ENCODE results near the gene TM4SF18.

The TM4SF18 gene

DNA sequence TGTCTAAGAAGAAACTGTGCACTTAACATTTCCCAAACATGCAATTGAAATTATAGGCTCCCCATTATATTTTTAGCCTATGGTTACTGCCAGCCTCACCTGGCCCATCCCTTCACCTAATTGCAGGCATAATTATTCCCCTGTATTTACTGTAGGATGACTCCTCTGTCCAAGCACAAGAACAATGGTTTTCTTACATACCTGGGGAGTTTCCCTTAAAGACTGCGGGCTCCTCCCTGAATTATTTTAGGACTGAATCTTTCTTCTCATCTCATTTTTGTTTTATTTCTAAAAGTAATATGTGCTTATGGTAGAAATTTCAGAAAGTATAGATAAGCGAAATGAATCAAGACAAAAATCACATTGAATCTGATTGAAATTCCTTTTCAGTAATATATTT, 32.6 kb upstream of the TM4SF18 start:
- H3K9ac ChIP-seq (ENCODE audit: insufficient read length, low read depth), result no peak overlapping the region

GRCh38 chr3:149364624-149365023, 31.2 kb upstream of the TM4SF18 start:
- Histone ChIP-seq H3K9ac (ENCODE audit: insufficient read length, low read depth) (no peak overlapping the region), H3K4me3 (ENCODE audit: insufficient read length, low read depth) (no peak overlapping the region), H3K27me3 (ENCODE audit: insufficient read depth, insufficient read length) (no peaks in the 10 kb centered on the region), H3K9me3 (ENCODE audit: insufficient read depth, low read length) (no peaks in the 10 kb centered on the region), H3K4me1 (ENCODE audit: insufficient read depth, insufficient read length) (no peaks in the 10 kb centered on the region), H3K36me3 (ENCODE audit: insufficient read depth, insufficient read length, low read length) (no peaks in the 10 kb centered on the region)
- no peak for TF ChIP-seq ZNF274 (IDR thresholded peaks at IDR 0.05; ENCODE audit: low read depth, low read length)
- no peak for TF ChIP-seq SUZ12 (IDR thresholded peaks at IDR 0.05; ENCODE audit: extremely low read depth, insufficient read depth, insufficient read length)
- no peak for TF ChIP-seq YY1 (IDR thresholded peaks at IDR 0.05; ENCODE audit: insufficient read depth, insufficient read length)
- DNase-seq (ENCODE audit: low read depth, low spot score), result no peak

More for the DNA sequence above, 32.6 kb upstream of the TM4SF18 start:
- H3K9me3 ChIP-seq (ENCODE audit: insufficient read depth, low read length), result no peaks in the 10 kb centered on the region
- no peak for DNase-seq (ENCODE audit: low read depth, low spot score)
- no peak overlapping the region for H3K4me3 ChIP-seq (ENCODE audit: insufficient read length, low read depth)
- H3K27me3 ChIP-seq (ENCODE audit: insufficient read depth, insufficient read length), result no peaks in the 10 kb centered on the region
- H3K36me3 ChIP-seq (ENCODE audit: insufficient read depth, insufficient read length, low read length), result no peaks in the 10 kb centered on the region
- TF ChIP-seq YY1 (IDR thresholded peaks at IDR 0.05; ENCODE audit: insufficient read depth, insufficient read length) (no peak), SUZ12 (IDR thresholded peaks at IDR 0.05; ENCODE audit: extremely low read depth, insufficient read depth, insufficient read length) (no peak), ZNF274 (IDR thresholded peaks at IDR 0.05; ENCODE audit: low read depth, low read length) (no peak)
- no peaks in the 10 kb centered on the region for H3K4me1 ChIP-seq (ENCODE audit: insufficient read depth, insufficient read length)

- TF ChIP-seq YY1 (IDR thresholded peaks at IDR 0.05; ENCODE audit: insufficient read depth, insufficient read length), result no peak
- no peak for TF ChIP-seq SUZ12 (IDR thresholded peaks at IDR 0.05; ENCODE audit: extremely low read depth, insufficient read depth, insufficient read length)
- TF ChIP-seq ZNF274 (IDR thresholded peaks at IDR 0.05; ENCODE audit: low read depth, low read length), result no peak
- Histone ChIP-seq H3K27me3 (ENCODE audit: insufficient read depth, insufficient read length) (no peaks in the 10 kb centered on the region), H3K4me1 (ENCODE audit: insufficient read depth, insufficient read length) (no peaks in the 10 kb centered on the region), H3K9ac (ENCODE audit: insufficient read length, low read depth) (no peak overlapping the region), H3K9me3 (ENCODE audit: insufficient read depth, low read length) (no peaks in the 10 kb centered on the region), H3K36me3 (ENCODE audit: insufficient read depth, insufficient read length, low read length) (no peaks in the 10 kb centered on the region), H3K4me3 (ENCODE audit: insufficient read length, low read depth) (no peak overlapping the region)
- no peak for DNase-seq (ENCODE audit: low read depth, low spot score)
Measured at GRCh38 chr3:149363053-149363452, 29.6 kb upstream of the TM4SF18 start.

DNA sequence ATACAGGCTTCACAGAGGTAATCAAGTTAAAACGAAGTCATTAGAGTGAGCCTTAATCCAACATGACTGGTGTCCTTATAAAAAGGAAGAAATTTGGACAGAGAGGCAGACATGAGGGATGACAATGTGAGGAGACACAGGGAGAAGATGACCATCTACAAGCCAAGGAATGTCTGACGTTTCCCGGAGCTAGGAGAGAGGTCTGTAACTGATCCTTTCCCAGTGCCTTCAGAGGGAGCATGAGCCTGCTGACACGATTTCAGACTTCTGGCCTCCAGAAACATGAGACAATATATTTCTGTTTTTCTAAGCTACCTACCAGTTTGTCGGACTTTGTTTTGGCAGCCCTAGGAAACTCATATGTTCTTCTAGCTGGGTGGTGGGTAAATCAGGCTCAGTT, 28.9 kb upstream of the TM4SF18 start:
- TF ChIP-seq SUZ12 (IDR thresholded peaks at IDR 0.05; ENCODE audit: extremely low read depth, insufficient read depth, insufficient read length), result no peak
- TF ChIP-seq ZNF274 (IDR thresholded peaks at IDR 0.05; ENCODE audit: low read depth, low read length), result no peak
- no peak for TF ChIP-seq YY1 (IDR thresholded peaks at IDR 0.05; ENCODE audit: insufficient read depth, insufficient read length)
- H3K9ac ChIP-seq (ENCODE audit: insufficient read length, low read depth), result no peak overlapping the region
- H3K36me3 ChIP-seq (ENCODE audit: insufficient read depth, insufficient read length, low read length), result no peaks in the 10 kb centered on the region
- no peak overlapping the region for H3K4me3 ChIP-seq (ENCODE audit: insufficient read length, low read depth)
- no peaks in the 10 kb centered on the region for H3K4me1 ChIP-seq (ENCODE audit: insufficient read depth, insufficient read length)
- H3K27me3 ChIP-seq (ENCODE audit: insufficient read depth, insufficient read length), result no peaks in the 10 kb centered on the region
- no peaks in the 10 kb centered on the region for H3K9me3 ChIP-seq (ENCODE audit: insufficient read depth, low read length)
- no peak for DNase-seq (ENCODE audit: low read depth, low spot score)

DNA sequence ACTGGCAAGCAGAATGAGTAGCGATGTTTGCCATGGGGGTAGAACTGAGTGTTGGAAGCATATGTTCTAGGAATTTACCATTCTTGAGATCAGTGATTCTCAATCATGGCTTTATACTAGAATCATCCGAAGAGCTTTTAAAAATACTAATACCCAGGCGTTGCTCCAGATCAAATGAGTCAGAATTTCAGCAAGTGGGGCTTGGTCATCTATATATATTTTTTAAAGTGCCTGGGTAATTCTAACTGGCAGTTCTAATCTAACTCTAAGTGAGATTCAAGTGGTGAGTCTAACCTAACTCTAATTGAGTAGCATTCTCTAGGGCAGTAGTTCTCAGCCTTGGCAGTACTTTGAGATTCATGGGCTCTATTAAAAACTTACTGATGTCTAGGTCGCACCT, 23.2 kb upstream of the TM4SF18 start:
- H3K4me3 ChIP-seq (ENCODE audit: insufficient read length, low read depth), result no peak overlapping the region
- no peaks in the 10 kb centered on the region; the same call in 1 of the 2 replicates for H3K9me3 ChIP-seq (ENCODE audit: insufficient read depth, low read length)
- no peaks in the 10 kb centered on the region for H3K4me1 ChIP-seq (ENCODE audit: insufficient read depth, insufficient read length)
- TF ChIP-seq ZNF274 (IDR thresholded peaks at IDR 0.05; ENCODE audit: low read depth, low read length), result no peak
- no peak for TF ChIP-seq SUZ12 (IDR thresholded peaks at IDR 0.05; ENCODE audit: extremely low read depth, insufficient read depth, insufficient read length)
- TF ChIP-seq YY1 (IDR thresholded peaks at IDR 0.05; ENCODE audit: insufficient read depth, insufficient read length), result no peak
- no peak overlapping the region for H3K9ac ChIP-seq (ENCODE audit: insufficient read length, low read depth)
- no peaks in the 10 kb centered on the region for H3K27me3 ChIP-seq (ENCODE audit: insufficient read depth, insufficient read length)
- no peak for DNase-seq (ENCODE audit: low read depth, low spot score)
- no peaks in the 10 kb centered on the region for H3K36me3 ChIP-seq (ENCODE audit: insufficient read depth, insufficient read length, low read length)

DNA sequence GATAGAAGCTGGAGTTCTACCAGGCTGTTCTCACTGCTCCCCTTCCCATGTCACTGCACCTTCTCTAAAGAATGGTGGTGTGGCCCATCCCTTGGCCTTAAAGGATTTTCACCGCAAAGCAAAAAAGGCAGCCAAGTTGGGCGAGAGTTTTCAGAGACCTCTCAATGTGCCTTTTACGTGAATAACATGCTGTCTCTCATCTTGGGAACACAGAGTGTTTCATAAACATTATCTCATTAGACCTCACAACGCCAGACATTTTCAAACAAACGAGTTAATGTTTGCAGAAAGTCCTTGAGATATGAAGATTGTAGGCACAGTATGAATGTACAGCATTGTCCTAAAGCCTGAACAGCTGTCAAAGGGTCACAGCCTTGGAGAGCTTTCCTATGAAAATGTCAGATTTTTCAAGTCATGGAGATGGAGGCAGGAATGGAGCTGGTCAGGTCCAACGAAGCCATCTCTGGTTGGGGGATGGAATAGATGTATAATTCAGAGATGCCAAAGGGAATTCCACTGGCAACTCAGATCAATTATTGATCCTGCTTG, 22.7 kb upstream of the TM4SF18 start:
- Histone ChIP-seq H3K4me1 (ENCODE audit: insufficient read depth, insufficient read length) (no peaks in the 10 kb centered on the region), H3K9me3 (ENCODE audit: insufficient read depth, low read length) (no peaks in the 10 kb centered on the region; the same call in 1 of the 2 replicates), H3K36me3 (ENCODE audit: insufficient read depth, insufficient read length, low read length) (no peaks in the 10 kb centered on the region), H3K27me3 (ENCODE audit: insufficient read depth, insufficient read length) (no peaks in the 10 kb centered on the region), H3K4me3 (ENCODE audit: insufficient read length, low read depth) (no peak overlapping the region), H3K9ac (ENCODE audit: insufficient read length, low read depth) (no peak overlapping the region)
- TF ChIP-seq YY1 (IDR thresholded peaks at IDR 0.05; ENCODE audit: insufficient read depth, insufficient read length) (no peak), ZNF274 (IDR thresholded peaks at IDR 0.05; ENCODE audit: low read depth, low read length) (no peak), SUZ12 (IDR thresholded peaks at IDR 0.05; ENCODE audit: extremely low read depth, insufficient read depth, insufficient read length) (no peak)
- no peak for DNase-seq (ENCODE audit: low read depth, low spot score)

DNA sequence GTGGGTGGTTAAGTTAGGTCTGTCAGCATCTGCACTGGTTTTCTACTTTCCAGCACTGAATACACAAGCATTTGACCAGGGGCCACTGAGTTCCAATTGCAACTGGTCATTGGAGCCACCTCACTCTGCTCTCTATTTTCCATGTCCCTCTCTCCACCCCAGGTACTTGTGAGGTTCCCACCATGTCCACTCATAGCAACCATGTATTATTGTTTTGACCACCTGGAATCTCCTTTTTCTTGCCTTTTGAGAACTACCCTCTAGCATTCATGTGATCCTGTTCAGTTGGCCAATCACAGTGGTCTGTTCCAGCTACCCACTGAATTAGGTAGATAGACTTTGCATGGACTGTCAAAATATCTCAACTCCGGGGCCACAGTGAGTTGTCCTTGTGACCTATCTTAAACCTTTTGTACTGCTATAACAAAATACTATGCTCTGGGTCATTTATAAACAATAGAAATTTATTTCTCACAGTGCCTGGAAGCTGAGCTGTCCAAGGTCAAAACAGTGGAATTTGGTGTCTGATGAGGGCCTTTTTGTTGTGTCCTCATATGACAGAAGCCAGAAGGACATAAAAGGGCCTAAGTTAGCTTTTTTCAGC, 20.2 kb upstream of the TM4SF18 start:
- no peak for DNase-seq (ENCODE audit: low read depth, low spot score)
- H3K4me3 ChIP-seq (ENCODE audit: insufficient read length, low read depth), result no peak overlapping the region
- no peaks in the 10 kb centered on the region for H3K27me3 ChIP-seq (ENCODE audit: insufficient read depth, insufficient read length)
- H3K9me3 ChIP-seq (ENCODE audit: insufficient read depth, low read length), result no peaks in the 10 kb centered on the region; the same call in 1 of the 2 replicates
- TF ChIP-seq YY1 (IDR thresholded peaks at IDR 0.05; ENCODE audit: insufficient read depth, insufficient read length) (no peak), ZNF274 (IDR thresholded peaks at IDR 0.05; ENCODE audit: low read depth, low read length) (no peak), SUZ12 (IDR thresholded peaks at IDR 0.05; ENCODE audit: extremely low read depth, insufficient read depth, insufficient read length) (no peak)
- no peaks in the 10 kb centered on the region for H3K4me1 ChIP-seq (ENCODE audit: insufficient read depth, insufficient read length)
- no peak overlapping the region for H3K9ac ChIP-seq (ENCODE audit: insufficient read length, low read depth)
- no peaks in the 10 kb centered on the region for H3K36me3 ChIP-seq (ENCODE audit: insufficient read depth, insufficient read length, low read length)

Data from NT2/D1 (cell line).